ENCODE measurements around the gene MARK3.

The MARK3 gene

DNA sequence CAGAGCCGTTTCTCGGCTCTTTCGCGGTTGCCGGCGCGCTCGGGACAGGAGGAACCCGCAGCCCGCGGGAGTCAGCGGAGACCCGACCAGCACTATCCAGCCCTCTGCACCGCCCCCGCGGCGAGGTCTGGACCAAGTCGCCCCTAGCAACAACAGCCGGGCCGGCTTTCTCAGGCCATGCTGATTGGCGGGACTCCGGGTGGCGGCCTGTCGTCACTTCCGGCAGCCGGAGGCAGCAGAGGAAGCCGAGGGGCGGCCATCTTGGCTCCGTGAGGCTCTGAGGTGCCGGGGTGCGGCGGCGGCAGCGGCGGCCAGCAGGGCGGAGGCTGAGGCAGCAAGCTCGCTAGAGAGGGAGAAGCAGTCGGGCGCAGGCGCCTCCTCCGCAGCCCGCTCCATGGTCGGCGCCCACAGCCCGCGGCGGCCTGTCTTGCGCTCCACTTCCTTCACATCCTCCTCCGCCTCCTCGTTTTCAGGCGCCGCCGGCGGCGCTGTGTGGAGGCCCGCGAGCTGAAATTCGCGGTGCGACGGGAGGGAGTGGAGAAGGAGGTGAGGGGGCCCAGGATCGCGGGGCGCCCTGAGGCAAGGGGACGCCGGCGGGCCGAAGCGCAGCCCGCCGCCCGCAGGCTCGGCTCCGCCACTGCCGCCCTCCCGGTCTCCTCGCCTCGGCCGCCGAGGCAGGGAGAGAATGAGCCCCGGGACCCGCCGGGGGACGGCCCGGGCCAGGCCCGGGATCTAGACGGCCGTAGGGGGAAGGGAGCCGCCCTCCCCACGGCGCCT, at the start of gene MARK3:
MARK3 (plus strand) TSS at position 264 of the 777 bp plus-strand sequence. CDS start 615 bp downstream, outside the sequence.
- peak within 1 kb of the TSS; percentile 85 to 98 (median 95) for H3K27ac ChIP-seq
- TF ChIP-seq Cebpa-rat (IDR thresholded peaks at IDR 0.05): no peak
- H3K4me3 ChIP-seq: peak within 1 kb of the TSS; percentile 78 to 99 (median 94)
- H3K4me2 ChIP-seq: peak within 1 kb of the TSS; percentile 86 to 98 (median 97)
- no peaks in the 10 kb centered on the region for H3K27me3 ChIP-seq
- peaks cover 0 to 7% (median 0%) of the 10 kb centered on the region in 11 experiments; a peak in 6 of 22 replicates for H3K9me3 ChIP-seq (replicated peaks in 1 of 11)
- H3K4me1 ChIP-seq: peaks cover 25 to 67% (median 35%) of the 10 kb centered on the region in 10 experiments
- H3K9ac ChIP-seq: peak within 1 kb of the TSS; percentile 89 to 99 (median 97)
- peaks cover 0 to 8% (median 0%) of the 10 kb centered on the region in 11 experiments; a peak in 2 of 22 replicates for H3K36me3 ChIP-seq
- peaks cover 41 to 49% (median 48%) of the 10 kb centered on the region in 11 experiments for H4K20me1 ChIP-seq

- peak overlapping the region in 2 of 11 experiments; percentile 99; a peak in 2 of 22 replicates for H3K27ac ChIP-seq
- peaks cover 64 to 71% (median 67%) of the 10 kb centered on the region in 11 experiments for H4K20me1 ChIP-seq
- peaks cover 34 to 73% (median 47%) of the 10 kb centered on the region in 10 experiments for H3K4me1 ChIP-seq
- peak overlapping the region; percentile 97 to 100 (median 99); a peak in 18 of 22 replicates for H3K9ac ChIP-seq
- peak overlapping the region; percentile 71 to 100 (median 98) for H3K4me3 ChIP-seq
- no peaks in the 10 kb centered on the region for H3K9me3 ChIP-seq (replicated peaks in 1 of 11)
- no peaks in the 10 kb centered on the region for H3K27me3 ChIP-seq
- H3K36me3 ChIP-seq: peaks cover 60 to 65% (median 64%) of the 10 kb centered on the region in 11 experiments
- H3K4me2 ChIP-seq: peak overlapping the region; percentile 79 to 99 (median 91)
- TF ChIP-seq Cebpa-rat (IDR thresholded peaks at IDR 0.05): no peak
Observed at GRCh38 chr14:103336191-103336590, 49.0 kb upstream of the MARK3 start.

- H3K36me3 ChIP-seq: peaks cover 76 to 81% (median 80%) of the 10 kb centered on the region in 11 experiments
- H3K27me3 ChIP-seq: no peaks in the 10 kb centered on the region
- peak overlapping the region in 5 of 11 experiments; percentile 11 to 97 (median 87); a peak in 5 of 22 replicates for H3K4me2 ChIP-seq
- no peak overlapping the region for H3K4me3 ChIP-seq
- H3K27ac ChIP-seq: no peak overlapping the region
- peaks cover 18 to 57% (median 31%) of the 10 kb centered on the region in 10 experiments for H3K4me1 ChIP-seq
- no peak for TF ChIP-seq Cebpa-rat (IDR thresholded peaks at IDR 0.05)
- H4K20me1 ChIP-seq: peaks cover 80 to 87% (median 83%) of the 10 kb centered on the region in 11 experiments
- H3K9me3 ChIP-seq (replicated peaks in 1 of 11): no peaks in the 10 kb centered on the region
- peak overlapping the region in 1 of 11 experiments; percentile 24; a peak in 2 of 22 replicates for H3K9ac ChIP-seq
Observed at GRCh38 chr14:103337794-103338193, 47.4 kb upstream of the MARK3 start.

GRCh38 chr14:103339561-103339960, 45.7 kb upstream of the MARK3 start:
- Histone ChIP-seq H4K20me1 (peaks cover 95 to 100% (median 100%) of the 10 kb centered on the region in 11 experiments), H3K9ac (no peak overlapping the region; a peak in 1 of 22 replicates), H3K36me3 (peaks cover 93 to 99% (median 98%) of the 10 kb centered on the region in 11 experiments), H3K4me2 (peak overlapping the region in 1 of 11 experiments; percentile 6; a peak in 1 of 22 replicates), H3K9me3 (replicated peaks in 1 of 11) (no peaks in the 10 kb centered on the region), H3K27ac (no peak overlapping the region), H3K4me3 (no peak overlapping the region), H3K4me1 (peaks cover 14 to 53% (median 27%) of the 10 kb centered on the region in 10 experiments), H3K27me3 (no peaks in the 10 kb centered on the region)
- no peak for TF ChIP-seq Cebpa-rat (IDR thresholded peaks at IDR 0.05)

GRCh38 chr14:103340480-103341212, 44.6 kb upstream of the MARK3 start:
- H3K36me3 ChIP-seq: peaks cover 91 to 97% (median 96%) of the 10 kb centered on the region in 11 experiments
- peaks cover 11 to 50% (median 24%) of the 10 kb centered on the region in 10 experiments for H3K4me1 ChIP-seq
- peak overlapping the region in 1 of 11 experiments; percentile 24; a peak in 1 of 22 replicates for H3K9ac ChIP-seq
- no peaks in the 10 kb centered on the region for H3K27me3 ChIP-seq
- no peak overlapping the region for H3K4me3 ChIP-seq
- H4K20me1 ChIP-seq: peaks cover 84 to 100% (median 98%) of the 10 kb centered on the region in 11 experiments
- TF ChIP-seq Cebpa-rat (IDR thresholded peaks at IDR 0.05): no peak
- H3K27ac ChIP-seq: no peak overlapping the region
- peak overlapping the region in 1 of 11 experiments; percentile 6; a peak in 1 of 22 replicates for H3K4me2 ChIP-seq
- H3K9me3 ChIP-seq (replicated peaks in 1 of 11): no peaks in the 10 kb centered on the region

DNA sequence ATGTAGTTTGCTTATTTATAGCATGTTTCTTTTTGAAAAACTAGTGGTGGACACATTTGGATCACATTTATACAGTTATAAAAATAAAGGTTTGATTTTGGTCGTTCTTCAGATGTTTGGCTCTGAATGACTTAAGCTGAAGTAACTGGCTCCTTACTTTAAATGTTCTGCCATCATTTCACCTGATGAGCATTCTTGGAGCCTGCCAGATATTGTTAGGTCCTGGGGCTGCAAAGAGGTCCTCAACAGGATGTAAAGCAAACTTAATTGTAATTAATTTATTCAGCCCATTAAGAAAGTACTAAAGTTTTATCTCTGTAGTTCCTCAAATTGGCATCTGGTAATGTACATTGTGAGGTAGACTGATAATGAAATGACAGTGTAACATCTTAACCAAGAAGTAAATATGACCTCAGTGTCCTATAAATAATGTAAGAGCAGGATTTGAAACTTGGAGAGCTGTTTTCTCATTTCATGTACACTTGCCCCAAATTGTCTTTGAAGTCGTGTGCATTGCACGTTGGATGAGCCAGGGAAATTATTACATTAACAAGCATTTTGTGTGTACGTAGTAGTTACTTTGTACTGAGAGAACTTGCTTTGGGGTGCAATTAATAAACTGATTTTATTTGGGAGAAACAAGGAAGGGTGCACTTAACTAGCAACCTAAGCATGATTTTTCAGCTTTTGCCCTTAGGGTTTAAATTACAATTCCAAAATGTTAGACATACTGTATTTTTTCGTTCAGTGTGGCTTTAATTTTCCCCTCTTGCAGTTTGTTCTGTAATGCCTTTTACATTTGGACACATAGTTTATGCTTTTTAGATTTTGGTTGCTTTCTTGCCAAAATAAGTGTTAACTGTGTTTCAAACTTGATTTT, 43.7 kb upstream of the MARK3 start:
- H3K9me3 ChIP-seq (replicated peaks in 1 of 11): no peaks in the 10 kb centered on the region
- H3K4me3 ChIP-seq: no peak overlapping the region
- no peak overlapping the region for H3K9ac ChIP-seq
- no peak overlapping the region for H3K27ac ChIP-seq
- peaks cover 3 to 41% (median 15%) of the 10 kb centered on the region in 10 experiments for H3K4me1 ChIP-seq
- H4K20me1 ChIP-seq: peaks cover 76 to 97% (median 90%) of the 10 kb centered on the region in 11 experiments
- H3K4me2 ChIP-seq: no peak overlapping the region
- no peak for TF ChIP-seq Cebpa-rat (IDR thresholded peaks at IDR 0.05)
- no peaks in the 10 kb centered on the region for H3K27me3 ChIP-seq
- H3K36me3 ChIP-seq: peaks cover 83 to 89% (median 88%) of the 10 kb centered on the region in 11 experiments

DNA sequence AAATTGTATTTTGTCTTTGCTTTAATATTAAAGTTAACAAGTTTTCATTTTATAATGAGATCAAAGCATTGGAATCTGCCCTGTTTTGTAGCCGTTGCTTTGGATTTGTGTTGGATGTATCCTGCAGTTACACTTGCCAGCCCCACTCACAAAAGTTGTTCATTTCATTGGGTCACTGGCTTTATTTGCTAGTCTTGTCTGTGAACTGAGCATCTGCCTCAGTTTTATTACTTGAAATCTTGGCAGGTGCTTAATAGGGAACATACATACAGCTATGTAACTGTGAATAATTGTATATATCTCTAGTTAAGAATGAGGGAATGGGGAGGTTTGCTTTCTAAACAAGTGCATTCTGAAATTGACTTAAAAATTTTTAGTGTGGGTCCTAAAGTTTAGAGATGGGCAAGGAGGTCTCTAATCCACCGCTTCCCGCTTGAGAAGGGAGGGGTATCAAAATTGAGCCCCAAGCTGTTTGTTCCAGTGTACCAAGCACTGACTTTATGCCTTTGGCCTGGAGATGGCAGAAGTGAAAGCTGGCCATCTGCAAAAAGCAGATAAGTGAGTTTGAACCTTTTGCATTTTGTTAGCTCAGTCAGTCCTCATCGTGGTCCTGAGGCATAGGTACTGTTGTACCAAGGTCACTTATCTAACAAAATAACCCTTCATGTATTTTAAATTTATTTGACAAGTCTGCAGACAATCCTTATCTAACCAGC, 41.9 kb upstream of the MARK3 start:
- H3K9ac ChIP-seq: no peak overlapping the region
- peaks cover 0 to 28% (median under 1%) of the 10 kb centered on the region in 10 experiments; a peak in 8 of 20 replicates for H3K4me1 ChIP-seq
- no peak for TF ChIP-seq Cebpa-rat (IDR thresholded peaks at IDR 0.05)
- H3K9me3 ChIP-seq (replicated peaks in 1 of 11): no peaks in the 10 kb centered on the region
- H3K36me3 ChIP-seq: peaks cover 64 to 70% (median 70%) of the 10 kb centered on the region in 11 experiments
- H3K27ac ChIP-seq: no peak overlapping the region
- no peak overlapping the region for H3K4me3 ChIP-seq
- peaks cover 57 to 82% (median 72%) of the 10 kb centered on the region in 11 experiments for H4K20me1 ChIP-seq
- no peak overlapping the region for H3K4me2 ChIP-seq
- H3K27me3 ChIP-seq: no peaks in the 10 kb centered on the region

All from BLaER1 treated with 17β-estradiol and CSF1 and Interleukin-3, amounts not matched to agents 10 nM and 100 nM (cell line).